GM18502 (cell line): Measurements from ENCODE around the gene CD82.

ENCODE experiments used
- ATAC-seq: cut with Tn5 transposase; IDR thresholded peaks from one replicate; pipeline ENCODE4 v1.9.1; 2021; ENCODE audit warnings: mild to moderate bottlenecking; ENCODE audit not compliant: unreplicated experiment, poor library complexity

Gene CD82, protein sequence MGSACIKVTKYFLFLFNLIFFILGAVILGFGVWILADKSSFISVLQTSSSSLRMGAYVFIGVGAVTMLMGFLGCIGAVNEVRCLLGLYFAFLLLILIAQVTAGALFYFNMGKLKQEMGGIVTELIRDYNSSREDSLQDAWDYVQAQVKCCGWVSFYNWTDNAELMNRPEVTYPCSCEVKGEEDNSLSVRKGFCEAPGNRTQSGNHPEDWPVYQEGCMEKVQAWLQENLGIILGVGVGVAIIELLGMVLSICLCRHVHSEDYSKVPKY

DNA sequence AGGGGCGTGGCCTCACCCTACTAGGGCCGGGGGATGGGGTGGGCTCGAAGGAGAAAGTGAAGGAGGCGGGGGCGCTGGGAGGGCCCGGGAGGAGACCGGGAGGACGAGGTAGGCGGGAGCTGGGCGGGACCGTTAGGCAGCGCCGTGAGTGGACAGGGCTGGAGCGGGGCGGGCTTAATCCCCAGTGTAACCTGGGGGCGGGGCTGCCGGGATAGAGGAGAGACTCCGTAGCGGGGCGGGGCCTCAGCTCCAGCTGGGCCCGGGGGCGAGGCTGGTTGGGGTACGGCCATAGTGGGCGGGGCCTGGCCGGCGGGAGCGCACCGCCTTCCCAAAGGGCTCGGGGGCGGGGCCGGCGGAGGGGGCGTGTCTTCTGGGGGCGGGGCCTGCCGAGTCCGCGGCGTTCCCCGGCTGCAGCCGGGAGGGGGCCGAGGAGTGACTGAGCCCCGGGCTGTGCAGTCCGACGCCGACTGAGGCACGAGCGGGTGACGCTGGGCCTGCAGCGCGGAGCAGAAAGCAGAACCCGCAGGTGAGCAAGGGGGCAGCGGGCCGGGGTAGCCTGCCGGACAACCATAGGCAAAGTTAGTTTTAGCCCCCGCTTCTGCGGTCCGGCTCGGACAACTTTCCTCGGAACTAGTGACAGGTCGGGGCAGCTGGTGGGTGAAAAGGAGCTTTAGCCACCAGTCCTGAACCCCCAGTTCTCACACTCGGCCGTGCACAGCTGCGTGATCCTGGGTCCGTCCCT, at the start of gene CD82:
Gene CD82 (plus strand): TSS at position 453 of the 742 bp plus-strand sequence. CDS start 29,000 bp downstream, outside the sequence.
- ATAC-seq = peak; percentile 76

DNA sequence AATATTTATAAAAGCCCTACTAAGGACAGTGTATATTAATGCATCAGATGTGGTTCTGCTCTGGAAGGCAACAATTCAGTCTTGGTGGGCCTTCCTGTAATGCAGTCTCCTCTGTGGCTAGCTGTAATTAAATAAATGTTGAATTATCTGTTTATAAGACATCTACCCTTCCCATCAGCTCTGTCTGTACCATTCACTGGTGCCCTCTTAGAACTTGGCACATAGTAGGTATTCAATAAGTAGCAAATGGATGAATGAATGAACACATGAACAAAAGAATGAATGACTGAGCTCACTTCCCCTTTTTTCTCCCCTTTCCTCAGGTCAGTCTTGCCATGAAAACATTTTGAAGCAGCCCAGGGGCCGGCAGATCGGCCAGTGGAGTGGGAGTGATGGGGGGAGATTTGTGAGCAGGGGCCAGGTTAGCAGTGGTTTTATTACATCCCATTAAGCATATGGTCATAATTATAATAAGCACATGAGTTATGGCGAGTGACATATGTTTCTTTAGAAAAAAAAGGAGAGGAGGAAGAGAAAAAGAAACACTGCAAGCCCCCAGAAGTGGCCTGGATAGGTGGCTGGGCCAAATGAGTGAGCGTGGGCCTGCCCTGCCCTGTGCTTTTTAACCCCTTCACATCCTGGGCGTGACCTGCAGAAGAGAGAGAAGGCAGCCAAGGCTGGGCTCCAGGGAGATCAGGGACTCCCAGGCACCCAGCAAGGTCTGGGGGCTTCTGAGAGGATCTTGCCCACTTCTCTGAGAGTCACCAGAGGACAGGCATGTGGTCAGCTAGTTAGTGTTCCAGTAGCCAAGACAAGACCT, 48.6 kb upstream of the CD82 start:
- no peak for ATAC-seq

DNA sequence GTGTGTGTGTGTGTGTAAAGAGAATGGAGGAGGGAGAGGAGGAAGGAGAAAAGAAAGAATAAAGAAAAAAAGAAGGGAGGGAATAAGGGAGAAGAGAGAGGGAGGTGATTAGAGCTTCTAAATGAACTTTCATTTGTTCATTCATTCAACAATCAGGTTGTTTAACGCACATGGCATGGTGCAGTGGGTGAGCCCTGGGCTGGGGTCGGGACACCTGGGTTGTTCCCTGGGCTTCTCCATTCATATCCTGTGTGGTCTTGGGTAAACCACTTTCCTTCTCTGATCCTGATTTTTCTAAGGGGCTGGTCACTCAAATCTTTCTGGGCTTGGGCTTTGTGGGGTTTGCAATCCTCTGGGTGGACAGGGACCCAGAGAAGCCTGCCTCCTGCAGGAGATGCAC, 47.9 kb upstream of the CD82 start:
- no peak for ATAC-seq

DNA sequence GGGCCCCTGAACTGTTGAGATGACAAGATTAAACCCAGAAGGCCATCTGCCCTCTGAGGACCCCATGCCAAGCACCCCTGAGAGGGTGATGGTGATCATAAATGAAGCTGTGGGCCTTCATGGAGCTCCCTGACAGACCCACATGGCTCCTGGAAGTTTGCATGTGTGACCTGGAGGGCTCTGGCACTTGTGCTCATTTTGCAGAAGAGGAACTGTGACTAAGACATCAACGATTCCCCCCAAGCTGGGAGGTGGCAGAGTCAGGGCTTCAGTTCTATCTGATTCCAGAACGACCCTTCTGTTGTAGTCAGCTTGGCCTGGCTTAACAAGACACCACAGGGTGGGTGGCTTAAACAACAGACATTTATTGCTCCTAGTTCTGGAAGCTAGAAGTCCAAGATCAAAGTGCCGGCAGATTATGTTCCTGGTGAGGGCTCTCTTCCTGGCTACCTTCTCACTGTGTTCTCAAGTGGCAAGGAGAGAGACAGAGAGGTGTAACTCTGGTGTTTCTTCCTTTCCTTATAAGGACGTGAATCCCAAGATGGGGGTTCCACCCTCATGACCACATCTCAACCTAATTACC, 46.4 kb upstream of the CD82 start:
- ATAC-seq = no peak

DNA sequence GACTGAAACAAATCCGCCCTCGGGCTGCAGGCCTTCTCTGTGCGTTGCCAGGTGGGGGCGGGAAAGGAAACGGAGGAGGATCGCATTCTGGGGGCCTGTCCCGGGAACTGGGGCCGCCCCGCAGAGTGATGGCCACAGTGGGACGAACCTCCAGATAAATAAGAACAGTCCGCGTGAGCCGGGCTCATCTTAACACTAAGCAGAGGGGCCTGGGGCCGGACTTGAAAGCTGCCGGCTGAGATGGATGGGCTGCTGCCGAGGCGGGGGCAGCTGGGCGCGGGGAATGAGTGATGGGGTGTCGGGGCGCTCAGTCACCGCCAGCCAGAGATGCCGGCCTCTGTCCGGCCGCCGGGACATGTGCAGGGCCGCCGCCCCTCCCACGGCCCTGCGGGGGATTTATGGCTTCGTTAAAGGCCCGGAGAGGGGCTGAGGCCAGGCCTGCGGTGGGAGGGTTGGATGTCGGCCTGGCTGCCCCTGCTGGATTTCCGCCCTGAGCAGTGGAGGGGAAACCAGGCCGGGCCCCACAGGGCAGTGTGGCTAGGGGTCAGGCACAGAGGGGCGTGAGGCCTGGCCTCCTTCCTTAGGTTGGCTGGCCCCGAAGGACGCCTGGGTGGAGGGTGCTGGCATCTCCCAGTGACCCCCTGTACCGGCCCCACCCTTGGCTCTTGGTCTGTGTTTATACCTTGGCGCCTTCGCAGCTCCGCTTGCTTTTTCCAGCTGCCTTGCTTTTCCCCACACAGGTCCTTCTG, 45.3 kb upstream of the CD82 start:
- no peak for ATAC-seq

DNA sequence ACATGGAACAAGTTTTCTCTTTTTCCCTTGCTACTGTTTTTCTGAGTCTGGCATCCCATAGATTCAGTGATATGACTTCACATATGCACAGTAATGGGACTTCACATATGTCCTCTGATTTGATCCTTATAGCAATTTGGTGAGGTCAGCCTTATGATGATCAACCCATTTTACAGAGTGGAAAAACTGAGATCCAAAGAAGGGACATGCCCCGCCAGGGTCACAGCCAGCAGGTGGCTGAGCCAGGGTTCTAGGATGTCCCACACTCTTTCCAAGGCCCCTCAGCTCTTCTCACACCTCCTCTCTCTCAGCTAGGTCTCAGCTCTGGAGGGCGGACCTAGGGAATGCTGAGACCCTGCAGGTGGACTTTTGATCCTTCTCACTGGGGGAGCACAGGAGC, 44.3 kb upstream of the CD82 start:
- ATAC-seq = no peak

DNA sequence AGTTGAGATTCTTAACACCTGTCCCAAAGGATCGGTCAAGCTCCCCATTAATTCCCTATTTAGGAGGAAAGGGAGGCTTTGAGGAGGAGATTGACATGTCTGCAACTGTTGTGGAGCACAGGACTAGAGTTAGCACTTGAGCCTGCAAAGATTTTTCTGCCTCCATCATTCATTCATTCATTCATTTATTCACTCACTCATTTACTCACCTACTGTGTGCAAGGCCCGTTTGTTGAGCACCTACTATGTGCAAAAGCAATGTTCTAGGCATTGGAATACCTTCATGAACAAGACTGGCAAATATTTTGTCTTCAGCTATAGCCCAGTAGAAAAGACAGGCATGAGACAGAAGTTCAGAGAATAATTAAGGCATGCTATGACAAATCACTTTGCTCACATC, 43.2 kb upstream of the CD82 start:
- ATAC-seq = no peak

DNA sequence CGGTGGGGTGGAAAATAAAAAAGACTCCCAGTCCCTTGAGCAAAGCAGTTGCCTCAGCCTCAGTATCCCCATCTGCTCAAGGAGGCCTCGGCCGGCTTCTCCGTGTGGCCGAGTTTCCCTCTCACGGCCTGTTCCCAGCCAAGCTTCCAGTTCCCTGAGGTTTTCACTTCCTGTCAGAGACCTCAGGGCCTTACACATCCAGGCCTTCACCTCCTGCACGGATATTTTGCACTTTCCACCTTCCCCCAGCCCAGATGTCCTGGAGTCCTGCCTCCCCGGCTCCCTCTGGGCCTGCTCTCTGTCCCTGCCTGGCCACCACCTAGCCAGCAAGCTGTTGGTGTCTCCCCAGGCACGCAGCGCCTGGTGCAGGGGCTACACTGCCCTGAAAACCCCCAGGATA, 41.1 kb upstream of the CD82 start:
- no peak for ATAC-seq

DNA sequence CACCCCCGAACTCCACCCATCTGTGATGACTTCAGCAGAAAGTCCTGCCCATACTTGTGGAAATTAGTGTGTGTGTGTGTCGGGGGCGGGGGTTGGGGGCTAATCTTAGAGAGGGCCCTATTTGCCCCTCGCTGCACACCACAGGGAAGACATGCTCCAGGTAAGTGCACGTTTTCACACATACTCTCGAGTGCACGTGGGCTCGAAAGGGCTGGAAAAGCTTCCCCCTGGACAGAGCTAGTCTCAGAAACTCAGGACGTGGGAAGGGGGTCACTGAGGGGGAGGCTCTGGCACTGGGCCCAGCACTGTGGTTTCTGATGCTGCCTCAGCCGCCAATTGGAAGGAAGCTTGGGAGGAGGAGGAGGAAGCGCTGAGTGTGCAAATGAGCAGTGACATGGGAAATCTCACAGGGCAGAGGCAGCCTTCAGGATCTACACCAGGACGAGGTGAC, 40.7 kb upstream of the CD82 start:
- ATAC-seq = no peak

DNA sequence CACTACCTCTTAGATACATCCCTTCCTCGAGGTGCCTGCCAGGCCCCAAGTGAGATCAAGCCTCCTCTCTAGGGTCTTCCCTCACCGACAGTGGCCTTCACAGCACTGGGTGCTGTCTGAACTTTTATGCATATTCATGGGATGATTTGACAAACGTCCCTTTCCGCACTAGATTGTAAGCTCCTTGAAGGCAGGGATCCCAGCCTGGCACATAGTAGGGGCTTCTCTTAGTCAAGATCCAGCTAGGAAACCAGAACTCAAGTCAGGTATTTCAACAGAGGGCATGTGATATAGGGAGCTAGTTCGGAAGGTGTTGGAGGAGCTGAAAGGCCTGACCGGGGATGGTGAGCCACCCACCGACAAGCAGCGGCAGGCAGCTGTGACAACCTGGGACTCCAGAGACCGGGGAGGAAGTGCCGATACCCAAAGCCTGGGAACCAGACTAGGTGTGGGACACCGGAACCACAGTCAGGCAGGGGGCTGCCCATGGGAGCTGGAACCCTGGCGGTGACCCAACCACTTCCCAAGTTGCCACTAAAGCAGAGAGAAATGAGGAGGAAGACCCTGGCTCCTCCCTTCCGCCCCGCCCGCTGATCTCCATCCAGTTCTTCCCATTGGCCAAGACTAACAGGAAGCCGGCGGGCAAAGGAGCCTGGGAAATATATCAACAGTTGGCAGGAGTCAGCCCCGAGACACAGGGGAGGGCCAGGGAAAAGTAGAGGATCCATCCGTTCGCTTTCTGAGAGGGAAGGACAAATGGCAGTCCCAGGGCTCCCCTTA, 39.8 kb upstream of the CD82 start:
- ATAC-seq = no peak

DNA sequence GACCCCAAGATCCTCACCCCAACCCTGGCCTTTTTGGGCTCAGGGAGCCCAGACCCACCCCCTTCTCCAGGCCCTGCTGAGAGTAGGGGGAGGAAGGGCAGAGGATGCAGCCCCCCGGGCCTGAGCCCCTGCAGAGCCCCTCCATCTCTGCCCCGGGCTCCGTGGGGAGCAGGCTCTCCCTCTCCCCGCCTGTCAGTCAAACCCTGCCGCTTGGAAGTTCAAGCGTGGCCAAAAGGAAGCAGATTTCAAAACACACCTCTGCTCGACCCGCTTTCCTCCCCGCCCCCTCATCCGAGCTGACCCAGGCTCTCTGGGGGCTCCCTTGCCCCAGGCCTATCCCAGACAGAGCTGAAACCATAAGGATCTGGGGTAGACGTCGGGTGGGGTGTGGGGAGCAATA, 39.0 kb upstream of the CD82 start:
- no peak for ATAC-seq

DNA sequence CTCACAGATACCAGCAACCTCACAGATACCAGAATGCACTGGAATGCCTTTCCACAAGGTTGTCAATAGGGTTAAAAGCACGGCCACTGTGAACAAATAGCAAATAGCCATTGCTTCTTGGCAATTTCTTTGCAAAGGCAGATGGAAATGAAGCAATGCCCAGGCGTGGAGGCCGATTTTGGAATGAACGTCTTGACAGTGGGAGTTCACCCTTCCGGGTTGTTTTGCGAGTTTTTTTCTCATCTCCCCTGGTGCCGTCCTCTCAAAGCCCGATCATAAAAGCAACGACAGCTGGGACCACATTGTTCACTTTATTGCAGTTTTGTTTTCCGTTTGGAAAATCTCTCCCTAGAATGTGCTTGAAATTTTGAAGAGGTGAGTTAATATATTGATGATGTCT, 38.0 kb upstream of the CD82 start:
- no peak for ATAC-seq

DNA sequence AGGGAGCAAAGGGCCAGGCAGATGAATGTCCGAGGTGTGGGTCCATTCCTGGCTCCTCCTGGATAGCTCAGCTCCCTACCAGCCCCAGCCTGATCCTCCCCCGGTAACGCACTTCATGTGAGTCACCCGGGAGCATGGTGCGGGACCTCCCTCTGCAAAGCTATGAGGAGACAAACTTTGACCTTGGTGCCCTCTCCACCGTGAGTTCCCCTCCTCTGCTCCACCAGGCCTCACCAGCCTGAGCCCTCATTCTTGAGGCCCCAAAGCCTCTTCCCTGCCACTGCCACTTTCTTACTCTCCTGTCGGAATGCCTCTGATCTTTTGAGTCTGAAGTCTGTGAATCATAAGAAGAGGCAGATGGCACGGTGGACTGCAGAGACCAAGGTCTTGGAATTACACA, 37.4 kb upstream of the CD82 start:
- no peak for ATAC-seq

DNA sequence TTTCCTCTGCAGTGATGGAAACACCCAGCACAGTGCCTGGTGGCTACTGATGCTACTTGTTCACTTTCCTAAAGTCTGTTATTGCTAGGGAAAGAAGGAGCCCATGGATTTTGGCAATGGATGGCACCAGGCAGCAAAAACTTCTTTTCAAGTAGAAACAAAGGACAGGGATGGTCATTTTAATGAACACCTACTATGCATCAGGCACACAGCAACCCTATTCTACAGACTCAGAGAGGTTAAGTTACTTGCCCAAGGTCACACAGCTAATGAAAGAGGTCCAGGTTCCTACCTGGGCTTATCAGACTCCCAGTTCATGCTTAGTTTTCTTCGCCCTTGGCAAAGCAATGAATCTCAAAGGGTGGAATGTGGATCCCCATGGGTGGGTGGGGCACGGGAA, 36.9 kb upstream of the CD82 start:
- ATAC-seq = no peak

DNA sequence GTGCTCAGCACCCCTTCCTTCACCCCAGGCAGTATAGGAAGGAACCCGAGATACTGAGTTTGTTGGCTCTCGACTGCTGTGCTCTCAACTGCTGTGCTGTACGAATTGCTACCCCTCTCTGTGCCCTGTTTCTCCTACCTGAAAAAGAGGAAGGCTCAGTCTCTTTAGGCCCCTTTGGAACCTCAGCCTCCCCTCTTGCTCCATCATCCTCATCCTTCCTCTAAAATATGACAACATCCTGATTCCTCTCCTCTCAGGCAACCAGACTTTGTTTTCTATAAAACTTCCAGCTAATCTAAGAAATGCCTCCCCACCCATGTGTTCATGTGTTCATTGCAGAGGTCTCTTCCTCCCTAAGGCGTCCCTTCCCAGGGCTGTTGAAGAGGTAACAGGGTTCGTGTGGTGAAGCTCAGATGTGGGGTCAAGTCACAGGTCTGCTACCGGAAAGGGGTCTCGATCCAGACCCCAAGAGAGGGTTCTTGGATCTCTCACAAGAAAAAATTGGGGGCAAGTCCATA, 35.5 kb upstream of the CD82 start:
- ATAC-seq = no peak

DNA sequence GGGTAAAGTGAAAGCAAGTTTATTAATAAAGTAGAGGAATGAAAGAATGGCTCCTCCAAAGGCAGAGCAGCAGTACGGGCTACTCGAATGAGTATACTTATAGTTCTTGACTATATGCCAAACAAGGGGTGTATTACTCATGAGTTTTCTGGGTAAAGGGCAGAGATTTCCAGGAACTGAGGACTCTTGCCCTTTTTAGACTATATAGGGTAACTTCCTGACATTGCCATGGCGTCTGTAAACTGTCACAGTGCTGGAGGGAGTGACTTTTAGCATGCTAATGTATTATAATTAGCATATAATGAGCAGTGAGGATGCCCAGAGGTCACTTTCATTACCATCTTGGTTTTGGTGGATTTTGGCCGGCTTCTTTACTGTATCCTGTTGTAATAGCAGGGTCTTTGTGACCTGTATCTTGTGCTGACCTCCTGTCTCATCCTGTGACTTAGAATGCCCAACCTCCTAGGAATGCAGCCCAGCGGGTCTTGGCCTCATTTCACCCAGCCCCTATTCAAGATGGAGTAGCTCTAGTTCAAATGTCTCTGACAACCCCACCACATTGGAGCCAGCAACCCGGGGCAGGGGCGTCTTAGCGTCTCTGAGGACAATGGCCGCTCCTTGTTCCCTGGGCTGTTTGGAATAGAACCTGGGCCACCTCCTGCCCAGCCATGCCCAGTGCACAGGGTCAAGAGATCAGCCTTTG, 34.9 kb upstream of the CD82 start:
- ATAC-seq = no peak

DNA sequence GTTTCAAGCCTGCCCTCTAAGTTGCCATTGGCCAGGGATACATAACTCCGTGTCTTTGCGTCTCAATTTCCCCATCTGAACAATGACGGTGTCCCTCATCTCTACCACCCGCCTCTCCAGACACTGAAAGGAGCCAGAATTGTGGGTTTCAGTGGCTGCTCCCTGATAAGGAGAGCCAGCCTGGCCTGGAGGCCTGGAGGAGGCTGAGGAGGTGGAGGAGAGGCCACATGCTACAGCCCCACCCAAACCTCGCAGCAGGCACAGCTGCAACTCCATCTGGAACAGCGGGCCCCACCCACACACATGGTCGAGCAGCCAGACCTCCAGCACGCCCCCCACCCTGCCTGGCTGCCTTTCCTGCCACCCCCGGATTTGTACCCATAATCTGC, 34.4 kb upstream of the CD82 start:
- ATAC-seq = no peak

DNA sequence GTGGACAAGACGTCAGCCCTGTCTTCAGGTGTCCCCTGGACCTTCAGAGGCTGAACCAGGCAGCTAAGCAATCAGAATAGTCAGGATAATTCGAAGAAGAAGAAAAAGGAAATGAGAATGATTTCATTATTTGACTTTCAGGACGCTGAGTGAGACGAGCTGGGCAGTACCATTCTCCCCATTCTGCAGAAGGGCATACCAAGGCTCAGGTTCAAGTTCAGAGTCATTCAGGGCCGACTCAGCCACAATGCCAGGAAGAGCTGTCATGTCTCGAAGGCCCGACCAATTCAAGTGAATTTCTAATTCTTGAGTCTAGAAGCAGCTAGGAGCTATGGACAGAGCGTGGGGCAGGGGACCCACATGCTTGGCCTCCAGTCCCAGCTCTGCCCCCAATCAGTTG, 33.8 kb upstream of the CD82 start:
- no peak for ATAC-seq

DNA sequence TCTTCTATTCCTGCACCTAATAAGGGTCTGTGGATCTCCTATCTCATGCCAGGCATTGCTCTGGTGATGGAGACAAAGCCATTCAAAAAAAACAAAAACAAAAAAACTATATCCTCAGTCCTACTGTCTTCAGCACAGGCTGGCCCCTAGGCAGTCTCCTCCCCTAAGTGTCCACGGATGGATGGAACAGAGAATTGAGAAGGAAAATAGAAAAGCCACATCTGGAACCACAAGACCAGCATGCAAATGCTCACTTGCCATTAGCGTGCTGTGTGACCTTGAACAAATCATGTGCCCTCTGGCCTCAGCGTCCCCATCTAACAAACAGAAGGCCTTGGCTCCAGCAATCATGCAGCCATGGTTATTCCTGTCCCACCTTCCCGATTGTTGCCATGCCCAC, 32.7 kb upstream of the CD82 start:
- ATAC-seq = no peak
